Measurements from ENCODE around the gene GON4L. TPM values are rescaled to one million over a fixed set of nuclear protein-coding genes. Genes with fewer than 3 reads are reported as not detected.

The GON4L gene
- total and polyA plus RNA-seq, 2 experiments from 2014 or later, result 45.2 to 93.1 TPM

DNA sequence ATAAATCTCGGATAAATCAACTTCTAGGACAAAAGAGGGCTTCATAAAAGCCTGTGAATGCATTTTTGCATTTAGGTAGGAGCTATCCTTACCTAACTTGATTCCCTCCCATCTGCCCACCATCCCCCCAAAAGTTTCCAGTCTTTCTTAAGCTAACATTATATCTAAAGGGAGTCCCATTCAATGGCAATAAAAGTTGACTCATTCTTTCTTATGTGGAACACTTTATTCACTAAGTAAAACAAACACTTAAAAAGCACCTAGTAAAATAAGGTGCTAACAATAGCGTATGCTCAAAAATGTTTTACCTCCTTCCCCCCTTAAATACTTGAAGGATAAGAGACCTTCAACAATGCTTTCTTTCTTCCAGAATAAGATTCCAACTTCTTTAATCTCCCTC lies 83.8 kb downstream of the GON4L start:
- no peaks in the 10 kb centered on the region for H3K4me1 ChIP-seq (ENCODE audit: insufficient read depth)
- no peak for ATAC-seq
- H3K27ac Mint-ChIP-seq, result no peak overlapping the region
- TF ChIP-seq JUNB (IDR thresholded peaks at IDR 0.05; ENCODE audit: unreplicated experiment) (no peak), STAT1 (IDR thresholded peaks at IDR 0.05; ENCODE audit: unreplicated experiment) (no peak), ZNF114 (CRISPR knock-in tag; IDR thresholded peaks at IDR 0.05) (no peak), EZH2phosphoT487 (IDR thresholded peaks at IDR 0.05; ENCODE audit: unreplicated experiment) (no peak), POLR2AphosphoS5 (IDR thresholded peaks at IDR 0.05; ENCODE audit: low read depth) (no peak), EZH2 (IDR thresholded peaks at IDR 0.05; ENCODE audit: low read depth, unreplicated experiment) (no peak), CREB1 (CRISPR knock-in tag; IDR thresholded peaks at IDR 0.05; ENCODE audit: low read depth) (no peak), NANOG (IDR thresholded peaks at IDR 0.05; ENCODE audit: borderline replicate concordance) (no peak)
- TF ChIP-seq, protein P1, sequence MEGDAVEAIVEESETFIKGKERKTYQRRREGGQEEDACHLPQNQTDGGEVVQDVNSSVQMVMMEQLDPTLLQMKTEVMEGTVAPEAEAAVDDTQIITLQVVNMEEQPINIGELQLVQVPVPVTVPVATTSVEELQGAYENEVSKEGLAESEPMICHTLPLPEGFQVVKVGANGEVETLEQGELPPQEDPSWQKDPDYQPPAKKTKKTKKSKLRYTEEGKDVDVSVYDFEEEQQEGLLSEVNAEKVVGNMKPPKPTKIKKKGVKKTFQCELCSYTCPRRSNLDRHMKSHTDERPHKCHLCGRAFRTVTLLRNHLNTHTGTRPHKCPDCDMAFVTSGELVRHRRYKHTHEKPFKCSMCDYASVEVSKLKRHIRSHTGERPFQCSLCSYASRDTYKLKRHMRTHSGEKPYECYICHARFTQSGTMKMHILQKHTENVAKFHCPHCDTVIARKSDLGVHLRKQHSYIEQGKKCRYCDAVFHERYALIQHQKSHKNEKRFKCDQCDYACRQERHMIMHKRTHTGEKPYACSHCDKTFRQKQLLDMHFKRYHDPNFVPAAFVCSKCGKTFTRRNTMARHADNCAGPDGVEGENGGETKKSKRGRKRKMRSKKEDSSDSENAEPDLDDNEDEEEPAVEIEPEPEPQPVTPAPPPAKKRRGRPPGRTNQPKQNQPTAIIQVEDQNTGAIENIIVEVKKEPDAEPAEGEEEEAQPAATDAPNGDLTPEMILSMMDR (conservative IDR thresholded peaks at IDR 0.05; ENCODE audit: low read depth in 2 of 2), result no peak
- TF ChIP-seq, protein P2, sequence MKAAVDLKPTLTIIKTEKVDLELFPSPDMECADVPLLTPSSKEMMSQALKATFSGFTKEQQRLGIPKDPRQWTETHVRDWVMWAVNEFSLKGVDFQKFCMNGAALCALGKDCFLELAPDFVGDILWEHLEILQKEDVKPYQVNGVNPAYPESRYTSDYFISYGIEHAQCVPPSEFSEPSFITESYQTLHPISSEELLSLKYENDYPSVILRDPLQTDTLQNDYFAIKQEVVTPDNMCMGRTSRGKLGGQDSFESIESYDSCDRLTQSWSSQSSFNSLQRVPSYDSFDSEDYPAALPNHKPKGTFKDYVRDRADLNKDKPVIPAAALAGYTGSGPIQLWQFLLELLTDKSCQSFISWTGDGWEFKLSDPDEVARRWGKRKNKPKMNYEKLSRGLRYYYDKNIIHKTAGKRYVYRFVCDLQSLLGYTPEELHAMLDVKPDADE (IDR thresholded peaks at IDR 0.05), result no peak
- H3K27me3 Mint-ChIP-seq (ENCODE audit: insufficient read depth, low read depth, poor library complexity), result no peaks in the 10 kb centered on the region
- H2AFZ ChIP-seq, result no peak overlapping the region
- H3K9me3 Mint-ChIP-seq, result no peaks in the 10 kb centered on the region; the same call in 2 of the 3 replicates
- H3K9me2 ChIP-seq (ENCODE audit: insufficient read depth), result no peaks in the 10 kb centered on the region
- no peak for DNase-seq (ENCODE audit: low spot score)
- no peak overlapping the region for H3K4me3 Mint-ChIP-seq
- H3F3A ChIP-seq (replicated peaks; ENCODE audit: low read depth), result no peaks in the 10 kb centered on the region
- H4K20me1 ChIP-seq (replicated peaks; ENCODE audit: insufficient read depth), result no peaks in the 10 kb centered on the region; the same call in none of the 2 replicates
- H3K36me3 Mint-ChIP-seq (ENCODE audit: low read depth), result peaks cover 82% of the 10 kb centered on the region
- H3K4me3 ChIP-seq, result no peak overlapping the region
- H3K79me2 ChIP-seq (replicated peaks; ENCODE audit: insufficient read depth), result no peaks in the 10 kb centered on the region
- no peaks in the 10 kb centered on the region; the same call in 2 of the 3 replicates for H3K4me1 Mint-ChIP-seq
- peaks cover 58% of the 10 kb centered on the region for H3K36me3 ChIP-seq (ENCODE audit: insufficient read depth)
- H3K4me2 ChIP-seq, result no peak overlapping the region
- no peak overlapping the region for H3K27ac ChIP-seq (ENCODE audit: low read depth)
- no peaks in the 10 kb centered on the region for H3K27me3 ChIP-seq (ENCODE audit: insufficient read depth)

DNA sequence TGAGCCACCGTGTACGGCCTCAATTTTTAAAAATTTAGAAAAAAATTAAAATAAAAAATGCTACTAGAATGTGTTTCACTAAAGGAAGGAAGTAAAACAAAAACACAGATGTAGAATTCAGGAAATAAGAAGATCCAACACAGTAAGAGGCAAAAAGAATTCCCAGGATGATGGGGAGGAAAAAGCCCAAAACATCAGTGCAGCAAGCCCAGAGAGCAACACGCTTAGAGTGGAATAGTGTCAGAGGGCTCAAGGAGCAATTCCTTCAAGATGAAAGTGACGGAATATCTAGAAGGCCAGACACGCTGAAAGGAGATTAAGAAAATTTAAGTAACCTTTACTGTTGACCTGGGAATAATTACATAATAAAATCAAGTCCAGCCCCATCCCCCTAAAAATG lies 87.8 kb downstream of the GON4L start:
- Mint-ChIP-seq H3K27ac (no peak overlapping the region), H3K4me3 (no peak overlapping the region), H3K4me1 (no peaks in the 10 kb centered on the region; the same call in 2 of the 3 replicates), H3K27me3 (ENCODE audit: insufficient read depth, low read depth, poor library complexity) (peaks cover 4% of the 10 kb centered on the region), H3K36me3 (ENCODE audit: low read depth) (peaks cover 80% of the 10 kb centered on the region), H3K9me3 (no peaks in the 10 kb centered on the region; the same call in 2 of the 3 replicates)
- no peaks in the 10 kb centered on the region for H3K4me1 ChIP-seq (ENCODE audit: insufficient read depth)
- no peaks in the 10 kb centered on the region for H3K9me2 ChIP-seq (ENCODE audit: insufficient read depth)
- H2AFZ ChIP-seq, result no peak overlapping the region
- H3K36me3 ChIP-seq (ENCODE audit: insufficient read depth), result peaks cover 50% of the 10 kb centered on the region
- ATAC-seq (no peak), DNase-seq (ENCODE audit: low spot score) (no peak)
- peak overlapping the region; percentile 42; the same call in 1 of the 2 replicates for H3K27ac ChIP-seq (ENCODE audit: low read depth)
- H3K79me2 ChIP-seq (replicated peaks; ENCODE audit: insufficient read depth), result no peaks in the 10 kb centered on the region
- H3K4me2 ChIP-seq, result no peak overlapping the region
- H3F3A ChIP-seq (replicated peaks; ENCODE audit: low read depth), result no peaks in the 10 kb centered on the region
- H3K4me3 ChIP-seq, result no peak overlapping the region
- H4K20me1 ChIP-seq (replicated peaks; ENCODE audit: insufficient read depth), result no peaks in the 10 kb centered on the region; the same call in 1 of the 2 replicates
- H3K27me3 ChIP-seq (ENCODE audit: insufficient read depth), result no peaks in the 10 kb centered on the region
- TF ChIP-seq POLR2AphosphoS5 (IDR thresholded peaks at IDR 0.05; ENCODE audit: low read depth) (no peak), CREB1 (CRISPR knock-in tag; IDR thresholded peaks at IDR 0.05; ENCODE audit: low read depth) (no peak)
- TF ChIP-seq, protein P1 (conservative IDR thresholded peaks at IDR 0.05; ENCODE audit: low read depth in 2 of 2), result no peak
- TF ChIP-seq, protein P3, sequence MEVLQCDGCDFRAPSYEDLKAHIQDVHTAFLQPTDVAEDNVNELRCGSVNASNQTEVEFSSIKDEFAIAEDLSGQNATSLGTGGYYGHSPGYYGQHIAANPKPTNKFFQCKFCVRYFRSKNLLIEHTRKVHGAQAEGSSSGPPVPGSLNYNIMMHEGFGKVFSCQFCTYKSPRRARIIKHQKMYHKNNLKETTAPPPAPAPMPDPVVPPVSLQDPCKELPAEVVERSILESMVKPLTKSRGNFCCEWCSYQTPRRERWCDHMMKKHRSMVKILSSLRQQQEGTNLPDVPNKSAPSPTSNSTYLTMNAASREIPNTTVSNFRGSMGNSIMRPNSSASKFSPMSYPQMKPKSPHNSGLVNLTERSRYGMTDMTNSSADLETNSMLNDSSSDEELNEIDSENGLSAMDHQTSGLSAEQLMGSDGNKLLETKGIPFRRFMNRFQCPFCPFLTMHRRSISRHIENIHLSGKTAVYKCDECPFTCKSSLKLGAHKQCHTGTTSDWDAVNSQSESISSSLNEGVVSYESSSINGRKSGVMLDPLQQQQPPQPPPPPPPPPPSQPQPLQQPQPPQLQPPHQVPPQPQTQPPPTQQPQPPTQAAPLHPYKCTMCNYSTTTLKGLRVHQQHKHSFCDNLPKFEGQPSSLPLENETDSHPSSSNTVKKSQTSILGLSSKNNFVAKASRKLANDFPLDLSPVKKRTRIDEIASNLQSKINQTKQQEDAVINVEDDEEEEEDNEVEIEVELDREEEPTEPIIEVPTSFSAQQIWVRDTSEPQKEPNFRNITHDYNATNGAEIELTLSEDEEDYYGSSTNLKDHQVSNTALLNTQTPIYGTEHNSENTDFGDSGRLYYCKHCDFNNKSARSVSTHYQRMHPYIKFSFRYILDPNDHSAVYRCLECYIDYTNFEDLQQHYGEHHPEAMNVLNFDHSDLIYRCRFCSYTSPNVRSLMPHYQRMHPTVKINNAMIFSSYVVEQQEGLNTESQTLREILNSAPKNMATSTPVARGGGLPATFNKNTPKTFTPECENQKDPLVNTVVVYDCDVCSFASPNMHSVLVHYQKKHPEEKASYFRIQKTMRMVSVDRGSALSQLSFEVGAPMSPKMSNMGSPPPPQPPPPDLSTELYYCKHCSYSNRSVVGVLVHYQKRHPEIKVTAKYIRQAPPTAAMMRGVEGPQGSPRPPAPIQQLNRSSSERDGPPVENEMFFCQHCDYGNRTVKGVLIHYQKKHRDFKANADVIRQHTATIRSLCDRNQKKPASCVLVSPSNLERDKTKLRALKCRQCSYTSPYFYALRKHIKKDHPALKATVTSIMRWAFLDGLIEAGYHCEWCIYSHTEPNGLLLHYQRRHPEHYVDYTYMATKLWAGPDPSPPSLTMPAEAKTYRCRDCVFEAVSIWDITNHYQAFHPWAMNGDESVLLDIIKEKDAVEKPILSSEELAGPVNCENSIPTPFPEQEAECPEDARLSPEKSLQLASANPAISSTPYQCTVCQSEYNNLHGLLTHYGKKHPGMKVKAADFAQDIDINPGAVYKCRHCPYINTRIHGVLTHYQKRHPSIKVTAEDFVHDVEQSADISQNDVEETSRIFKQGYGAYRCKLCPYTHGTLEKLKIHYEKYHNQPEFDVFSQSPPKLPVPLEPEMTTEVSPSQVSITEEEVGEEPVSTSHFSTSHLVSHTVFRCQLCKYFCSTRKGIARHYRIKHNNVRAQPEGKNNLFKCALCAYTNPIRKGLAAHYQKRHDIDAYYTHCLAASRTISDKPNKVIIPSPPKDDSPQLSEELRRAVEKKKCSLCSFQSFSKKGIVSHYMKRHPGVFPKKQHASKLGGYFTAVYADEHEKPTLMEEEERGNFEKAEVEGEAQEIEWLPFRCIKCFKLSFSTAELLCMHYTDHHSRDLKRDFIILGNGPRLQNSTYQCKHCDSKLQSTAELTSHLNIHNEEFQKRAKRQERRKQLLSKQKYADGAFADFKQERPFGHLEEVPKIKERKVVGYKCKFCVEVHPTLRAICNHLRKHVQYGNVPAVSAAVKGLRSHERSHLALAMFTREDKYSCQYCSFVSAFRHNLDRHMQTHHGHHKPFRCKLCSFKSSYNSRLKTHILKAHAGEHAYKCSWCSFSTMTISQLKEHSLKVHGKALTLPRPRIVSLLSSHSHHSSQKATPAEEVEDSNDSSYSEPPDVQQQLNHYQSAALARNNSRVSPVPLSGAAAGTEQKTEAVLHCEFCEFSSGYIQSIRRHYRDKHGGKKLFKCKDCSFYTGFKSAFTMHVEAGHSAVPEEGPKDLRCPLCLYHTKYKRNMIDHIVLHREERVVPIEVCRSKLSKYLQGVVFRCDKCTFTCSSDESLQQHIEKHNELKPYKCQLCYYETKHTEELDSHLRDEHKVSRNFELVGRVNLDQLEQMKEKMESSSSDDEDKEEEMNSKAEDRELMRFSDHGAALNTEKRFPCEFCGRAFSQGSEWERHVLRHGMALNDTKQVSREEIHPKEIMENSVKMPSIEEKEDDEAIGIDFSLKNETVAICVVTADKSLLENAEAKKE (CRISPR knock-in tag; IDR thresholded peaks at IDR 0.05), result no peak
